Measurements from ENCODE around the gene PDE10A.

Gene PDE10A

DNA sequence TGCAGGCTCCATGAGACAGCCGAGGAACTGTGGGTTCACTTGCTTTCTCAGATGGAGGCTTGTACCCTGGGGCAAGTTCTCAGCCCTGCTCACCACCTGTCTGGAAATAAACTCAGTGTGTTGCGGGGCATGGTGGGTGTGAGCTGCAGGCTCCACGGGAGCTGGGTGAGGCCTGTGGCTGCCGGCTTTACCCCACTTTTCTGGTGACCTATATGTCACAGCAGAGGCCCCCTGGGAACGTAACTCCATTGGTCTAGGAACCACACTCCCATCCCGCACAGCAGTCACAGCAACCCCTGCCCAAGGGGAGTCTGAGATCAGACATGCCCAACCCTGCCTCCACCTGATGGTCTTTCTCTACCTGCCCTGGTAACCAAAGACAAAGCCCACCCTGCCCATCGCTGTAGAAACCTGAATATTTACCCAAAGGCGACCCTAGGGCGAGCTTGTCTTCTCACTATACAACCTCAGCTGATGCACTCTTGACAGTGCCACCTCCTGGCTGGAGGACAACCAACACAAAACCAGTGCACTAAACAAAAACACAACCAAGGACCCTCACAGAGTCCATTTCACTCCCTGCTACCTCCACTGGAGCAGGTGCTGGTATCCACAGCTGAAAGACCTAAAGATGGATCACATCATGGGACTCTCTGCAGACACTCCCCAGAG, 174.3 kb downstream of the PDE10A start:
- TF ChIP-seq POLR2AphosphoS5 (IDR thresholded peaks at IDR 0.05; ENCODE audit: borderline replicate concordance, low read depth, low read length) (no peak), FOXP2 (optimal IDR thresholded peaks at IDR 0.05; ENCODE audit: control extremely low read depth, extremely low read length, insufficient read depth) (no peak), EZH2 (IDR thresholded peaks at IDR 0.05) (no peak)
- Histone ChIP-seq H3K9ac (ENCODE audit: insufficient read length) (no peak overlapping the region), H3K27ac (no peak overlapping the region), H3K36me3 (ENCODE audit: insufficient read depth, low read length) (no peaks in the 10 kb centered on the region), H3K9me3 (ENCODE audit: low read depth, low read length) (no peaks in the 10 kb centered on the region), H3K4me3 (no peak overlapping the region)
- DNase-seq (ENCODE audit: low read depth, low spot score): no peak

DNA sequence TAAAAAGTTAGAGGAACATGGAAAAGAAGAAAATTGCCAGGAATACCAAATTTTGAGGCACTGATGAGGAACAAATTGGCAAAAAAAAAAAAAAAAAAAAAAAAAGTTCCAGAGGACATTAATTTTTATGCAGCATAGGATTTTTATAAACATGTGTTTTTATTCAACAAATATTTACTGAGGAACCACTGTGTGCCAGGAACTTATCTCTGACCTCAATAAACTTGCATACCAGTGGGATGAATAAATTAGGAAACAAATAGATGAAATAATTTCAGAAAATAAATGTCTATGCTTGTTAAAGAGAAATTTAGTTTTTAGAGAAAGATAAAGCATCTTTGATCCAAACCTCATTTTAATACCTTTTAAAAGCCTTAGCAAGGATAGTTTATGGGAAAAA, 175.1 kb downstream of the PDE10A start:
- H3K9ac ChIP-seq (ENCODE audit: insufficient read length): no peak overlapping the region
- H3K36me3 ChIP-seq (ENCODE audit: insufficient read depth, low read length): no peaks in the 10 kb centered on the region
- no peak for DNase-seq (ENCODE audit: low read depth, low spot score)
- TF ChIP-seq POLR2AphosphoS5 (IDR thresholded peaks at IDR 0.05; ENCODE audit: borderline replicate concordance, low read depth, low read length) (no peak), EZH2 (IDR thresholded peaks at IDR 0.05) (no peak), FOXP2 (optimal IDR thresholded peaks at IDR 0.05; ENCODE audit: control extremely low read depth, extremely low read length, insufficient read depth) (no peak)
- H3K4me3 ChIP-seq: no peak overlapping the region
- no peaks in the 10 kb centered on the region for H3K9me3 ChIP-seq (ENCODE audit: low read depth, low read length)
- H3K27ac ChIP-seq: no peak overlapping the region

DNA sequence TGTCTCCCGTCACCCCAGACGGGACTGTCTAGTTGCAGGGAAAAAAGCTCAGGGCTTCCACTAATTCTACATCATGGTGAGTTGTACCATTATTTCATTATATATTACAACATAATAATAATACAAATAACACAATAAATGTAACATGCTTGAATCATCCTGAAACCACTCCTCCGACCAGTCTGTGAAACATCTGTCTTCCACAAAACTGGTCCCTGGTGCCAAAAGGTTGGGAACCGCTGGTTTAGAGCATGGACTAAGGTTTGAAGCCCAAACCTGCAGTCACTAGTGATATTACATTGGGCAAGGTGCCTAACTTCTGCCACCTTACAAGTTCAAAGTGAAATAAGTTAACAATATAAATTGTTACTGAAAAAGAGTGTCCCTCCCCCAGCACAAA, 175.7 kb downstream of the PDE10A start:
- DNase-seq (ENCODE audit: low read depth, low spot score): no peak
- no peak for TF ChIP-seq EZH2 (IDR thresholded peaks at IDR 0.05)
- TF ChIP-seq FOXP2 (optimal IDR thresholded peaks at IDR 0.05; ENCODE audit: control extremely low read depth, extremely low read length, insufficient read depth): no peak
- TF ChIP-seq POLR2AphosphoS5 (IDR thresholded peaks at IDR 0.05; ENCODE audit: borderline replicate concordance, low read depth, low read length): no peak
- Histone ChIP-seq H3K4me3 (no peak overlapping the region), H3K9ac (ENCODE audit: insufficient read length) (no peak overlapping the region), H3K27ac (no peak overlapping the region), H3K9me3 (ENCODE audit: low read depth, low read length) (no peaks in the 10 kb centered on the region), H3K36me3 (ENCODE audit: insufficient read depth, low read length) (no peaks in the 10 kb centered on the region)

DNA sequence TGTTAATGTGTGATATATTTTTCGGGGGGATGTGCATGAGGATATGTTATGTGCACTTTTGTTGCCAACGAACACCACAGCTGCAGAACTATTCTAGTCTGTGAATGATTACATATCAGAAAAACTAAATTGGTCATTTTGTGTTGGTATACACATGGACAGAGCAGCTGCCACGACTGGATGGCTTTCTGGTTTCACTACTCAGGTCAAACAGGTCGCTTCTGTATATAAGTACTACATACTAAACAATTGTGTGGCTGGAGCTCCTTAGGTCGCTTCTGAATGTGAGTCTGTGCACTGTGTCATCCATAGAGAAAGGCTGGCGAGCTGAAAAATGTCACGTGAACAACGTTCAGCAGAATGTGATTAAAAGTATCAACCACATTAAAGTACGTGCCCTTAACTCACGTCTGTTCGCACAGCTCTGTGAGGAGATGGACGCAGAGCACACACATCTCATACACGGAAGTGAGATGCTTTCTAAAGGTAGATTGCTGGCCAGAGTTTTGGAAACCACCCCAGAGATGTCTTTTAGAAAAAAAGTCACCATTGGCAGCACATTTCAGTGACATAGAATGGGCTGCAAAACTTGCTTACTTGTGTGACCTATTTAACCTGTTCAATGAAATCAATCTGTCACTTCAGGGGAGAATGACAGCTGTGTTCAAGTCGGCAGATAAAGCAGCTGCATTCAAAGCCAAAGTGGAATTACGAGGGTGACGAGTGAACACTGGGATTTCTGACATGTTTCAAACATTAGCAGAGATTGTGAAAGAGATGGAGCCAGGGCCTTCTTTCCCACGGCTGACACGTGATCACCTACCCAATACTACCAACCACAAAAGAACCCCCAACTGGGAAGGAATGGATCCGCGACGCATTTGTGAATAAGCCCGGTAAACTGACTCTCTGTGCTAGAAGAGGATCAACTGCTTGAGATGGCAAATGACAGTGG, 176.6 kb downstream of the PDE10A start:
- TF ChIP-seq FOXP2 (optimal IDR thresholded peaks at IDR 0.05; ENCODE audit: control extremely low read depth, extremely low read length, insufficient read depth): no peak
- no peak overlapping the region for H3K27ac ChIP-seq
- no peak overlapping the region for H3K4me3 ChIP-seq
- H3K9me3 ChIP-seq (ENCODE audit: low read depth, low read length): no peaks in the 10 kb centered on the region
- no peaks in the 10 kb centered on the region for H3K36me3 ChIP-seq (ENCODE audit: insufficient read depth, low read length)
- DNase-seq (ENCODE audit: low read depth, low spot score): no peak
- H3K9ac ChIP-seq (ENCODE audit: insufficient read length): no peak overlapping the region

DNA sequence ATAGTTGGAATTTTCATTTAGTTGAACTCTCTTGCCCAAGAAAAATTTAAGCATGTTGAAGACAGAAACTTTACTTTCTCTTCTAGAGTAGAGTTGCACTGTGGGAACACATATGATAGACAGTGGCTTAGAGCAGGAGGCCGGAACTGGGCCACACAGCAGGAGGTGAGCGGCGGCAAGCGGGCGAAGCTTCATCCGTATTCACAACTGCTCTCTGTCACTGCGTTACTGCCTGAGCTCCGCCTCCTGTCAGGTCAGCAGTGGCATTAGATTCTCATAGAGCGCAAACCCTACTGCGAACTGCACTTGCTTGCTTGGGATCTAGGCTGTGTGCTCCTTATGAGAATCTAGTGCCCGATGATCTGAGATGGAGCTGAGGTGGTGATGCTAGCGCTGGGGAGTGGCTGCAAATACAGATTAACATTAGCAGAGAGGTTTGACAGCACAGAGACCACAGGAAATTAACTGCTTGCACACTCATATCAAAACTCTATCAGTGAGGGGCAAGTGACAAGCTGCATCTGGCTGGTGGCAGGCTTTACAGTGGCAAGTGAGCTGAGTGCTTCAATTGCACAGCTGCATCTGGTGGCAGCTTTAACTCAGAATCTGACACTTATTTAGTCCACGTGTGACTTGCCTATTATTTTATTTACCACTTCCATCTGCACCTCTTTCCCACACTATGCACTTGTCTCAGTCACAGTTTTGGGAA, 178.7 kb downstream of the PDE10A start:
- H3K27ac ChIP-seq: no peak overlapping the region
- DNase-seq (ENCODE audit: low read depth, low spot score): no peak
- no peaks in the 10 kb centered on the region for H3K9me3 ChIP-seq (ENCODE audit: low read depth, low read length)
- no peak overlapping the region for H3K9ac ChIP-seq (ENCODE audit: insufficient read length)
- H3K36me3 ChIP-seq (ENCODE audit: insufficient read depth, low read length): no peaks in the 10 kb centered on the region
- no peak overlapping the region for H3K4me3 ChIP-seq
- no peak for TF ChIP-seq FOXP2 (optimal IDR thresholded peaks at IDR 0.05; ENCODE audit: control extremely low read depth, extremely low read length, insufficient read depth)

DNA sequence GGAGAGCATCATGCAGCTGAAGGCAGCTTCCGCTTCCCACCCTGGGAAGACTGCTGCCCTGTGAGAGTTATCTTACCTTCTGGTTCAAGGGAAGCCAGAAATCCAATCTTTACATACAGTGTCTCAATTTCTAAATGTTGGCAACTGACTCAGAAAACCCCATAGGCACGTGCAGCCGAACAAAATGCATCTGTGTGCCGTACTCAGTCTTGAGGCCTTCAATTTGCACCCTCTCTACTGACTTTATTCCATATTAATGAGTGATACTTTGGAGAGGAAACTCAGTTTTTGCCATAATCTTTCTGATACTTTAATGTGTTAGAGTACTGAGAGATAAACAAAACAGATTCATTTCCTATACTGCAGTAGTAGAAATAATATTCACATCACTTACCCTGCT, 181.1 kb downstream of the PDE10A start:
- Histone ChIP-seq H3K27ac (no peak overlapping the region), H3K4me3 (no peak overlapping the region), H3K36me3 (ENCODE audit: insufficient read depth, low read length) (no peaks in the 10 kb centered on the region), H3K9ac (ENCODE audit: insufficient read length) (no peak overlapping the region), H3K9me3 (ENCODE audit: low read depth, low read length) (no peaks in the 10 kb centered on the region)
- TF ChIP-seq EZH2 (IDR thresholded peaks at IDR 0.05) (no peak), FOXP2 (optimal IDR thresholded peaks at IDR 0.05; ENCODE audit: control extremely low read depth, extremely low read length, insufficient read depth) (no peak), POLR2AphosphoS5 (IDR thresholded peaks at IDR 0.05; ENCODE audit: borderline replicate concordance, low read depth, low read length) (no peak)
- no peak for DNase-seq (ENCODE audit: low read depth, low spot score)

DNA sequence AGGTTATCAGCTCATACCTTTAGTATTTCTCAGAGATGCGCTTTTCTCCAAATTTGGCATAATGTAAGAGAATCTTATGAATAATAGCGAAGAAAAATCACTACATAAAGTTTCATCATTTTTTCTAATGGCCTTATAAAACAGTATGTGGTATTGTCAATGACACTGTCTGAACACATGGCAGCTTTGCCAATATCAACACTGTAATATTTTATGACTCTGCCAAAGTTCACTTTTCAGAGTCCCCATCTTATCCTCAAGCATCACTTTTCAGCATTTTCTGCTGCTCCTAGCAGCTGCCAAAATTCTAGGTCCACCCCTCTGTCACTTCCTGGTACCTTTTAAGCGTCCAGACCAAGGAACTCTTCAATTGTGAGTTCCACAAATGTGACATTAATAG, 182.1 kb downstream of the PDE10A start:
- Histone ChIP-seq H3K9ac (ENCODE audit: insufficient read length) (no peak overlapping the region), H3K36me3 (ENCODE audit: insufficient read depth, low read length) (no peaks in the 10 kb centered on the region), H3K4me3 (no peak overlapping the region), H3K27ac (no peak overlapping the region), H3K9me3 (ENCODE audit: low read depth, low read length) (no peaks in the 10 kb centered on the region)
- DNase-seq (ENCODE audit: low read depth, low spot score): no peak
- TF ChIP-seq EZH2 (IDR thresholded peaks at IDR 0.05): no peak
- TF ChIP-seq FOXP2 (optimal IDR thresholded peaks at IDR 0.05; ENCODE audit: control extremely low read depth, extremely low read length, insufficient read depth): no peak
- TF ChIP-seq POLR2AphosphoS5 (IDR thresholded peaks at IDR 0.05; ENCODE audit: borderline replicate concordance, low read depth, low read length): no peak

DNA sequence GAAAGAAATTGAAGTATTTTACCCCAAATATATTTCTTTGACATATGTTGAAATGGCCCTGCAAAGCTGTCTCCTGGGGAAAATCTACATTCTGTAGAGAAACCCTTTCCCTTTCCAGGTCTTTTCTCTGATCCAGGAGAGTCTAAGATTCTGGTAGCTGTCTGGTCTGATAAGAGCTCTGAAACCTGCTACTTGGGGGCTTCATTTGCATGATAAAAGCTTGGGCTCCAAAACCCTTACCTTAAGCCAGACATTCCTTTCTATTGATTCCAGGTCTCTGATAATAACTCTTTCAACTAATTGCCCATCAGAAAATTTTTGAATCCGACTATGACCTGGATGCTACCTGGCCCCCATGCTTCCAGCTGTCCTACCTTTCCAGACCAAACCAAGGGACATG, 184.5 kb downstream of the PDE10A start:
- H3K9ac ChIP-seq (ENCODE audit: insufficient read length): no peak overlapping the region
- no peaks in the 10 kb centered on the region for H3K36me3 ChIP-seq (ENCODE audit: insufficient read depth, low read length)
- no peak for DNase-seq (ENCODE audit: low read depth, low spot score)

More for the DNA sequence above, 184.5 kb downstream of the PDE10A start:
- no peaks in the 10 kb centered on the region for H3K9me3 ChIP-seq (ENCODE audit: low read depth, low read length)
- no peak overlapping the region for H3K27ac ChIP-seq
- TF ChIP-seq EZH2 (IDR thresholded peaks at IDR 0.05) (no peak), FOXP2 (optimal IDR thresholded peaks at IDR 0.05; ENCODE audit: control extremely low read depth, extremely low read length, insufficient read depth) (no peak), POLR2AphosphoS5 (IDR thresholded peaks at IDR 0.05; ENCODE audit: borderline replicate concordance, low read depth, low read length) (no peak)
- no peak overlapping the region for H3K4me3 ChIP-seq

All from SK-N-MC (cell line).